Globus pallidus (tissue), 1 donor: ENCODE measurements around the gene TMEM269.

Source experiments
- DNase-seq: peaks from one replicate; pipeline ENCODE4 v3.0.0-alpha.2; 2015; ENCODE audit warnings: low spot score

Gene TMEM269

DNA sequence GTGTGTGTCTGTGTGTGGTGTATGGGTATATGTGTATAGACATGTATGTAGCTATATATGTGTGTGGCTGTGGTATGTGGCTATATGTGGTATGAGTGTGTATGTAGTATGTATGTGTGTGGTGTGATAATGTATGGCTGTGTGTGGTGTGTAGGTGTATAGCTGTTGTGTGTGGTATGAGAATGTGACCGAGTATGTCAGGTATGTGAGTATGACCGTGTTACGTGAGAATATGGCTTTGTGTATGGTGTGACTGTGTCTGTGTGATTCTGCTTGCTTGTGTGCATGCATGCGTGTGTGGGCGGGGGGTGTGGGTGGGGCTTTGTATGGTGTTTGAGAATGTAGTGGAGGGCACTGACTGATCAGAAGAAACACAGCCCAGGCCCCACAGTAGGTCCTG is 65.2 kb downstream of the TMEM269 start:
- no peak for DNase-seq
